GM21526 (cell line): ENCODE data around the gene GSTK1.
"Not testable (repeated sequence)": the region's sequence is repeated elsewhere in the genome, so short reads cannot be mapped to it uniquely, and the experiment has no call there.

ENCODE experiments used
- ATAC-seq: cut with Tn5 transposase; IDR thresholded peaks from one replicate; pipeline ENCODE4 v1.9.1; 2021; ENCODE audit warnings: moderate library complexity; ENCODE audit not compliant: unreplicated experiment, low FRiP score

The GSTK1 gene

DNA sequence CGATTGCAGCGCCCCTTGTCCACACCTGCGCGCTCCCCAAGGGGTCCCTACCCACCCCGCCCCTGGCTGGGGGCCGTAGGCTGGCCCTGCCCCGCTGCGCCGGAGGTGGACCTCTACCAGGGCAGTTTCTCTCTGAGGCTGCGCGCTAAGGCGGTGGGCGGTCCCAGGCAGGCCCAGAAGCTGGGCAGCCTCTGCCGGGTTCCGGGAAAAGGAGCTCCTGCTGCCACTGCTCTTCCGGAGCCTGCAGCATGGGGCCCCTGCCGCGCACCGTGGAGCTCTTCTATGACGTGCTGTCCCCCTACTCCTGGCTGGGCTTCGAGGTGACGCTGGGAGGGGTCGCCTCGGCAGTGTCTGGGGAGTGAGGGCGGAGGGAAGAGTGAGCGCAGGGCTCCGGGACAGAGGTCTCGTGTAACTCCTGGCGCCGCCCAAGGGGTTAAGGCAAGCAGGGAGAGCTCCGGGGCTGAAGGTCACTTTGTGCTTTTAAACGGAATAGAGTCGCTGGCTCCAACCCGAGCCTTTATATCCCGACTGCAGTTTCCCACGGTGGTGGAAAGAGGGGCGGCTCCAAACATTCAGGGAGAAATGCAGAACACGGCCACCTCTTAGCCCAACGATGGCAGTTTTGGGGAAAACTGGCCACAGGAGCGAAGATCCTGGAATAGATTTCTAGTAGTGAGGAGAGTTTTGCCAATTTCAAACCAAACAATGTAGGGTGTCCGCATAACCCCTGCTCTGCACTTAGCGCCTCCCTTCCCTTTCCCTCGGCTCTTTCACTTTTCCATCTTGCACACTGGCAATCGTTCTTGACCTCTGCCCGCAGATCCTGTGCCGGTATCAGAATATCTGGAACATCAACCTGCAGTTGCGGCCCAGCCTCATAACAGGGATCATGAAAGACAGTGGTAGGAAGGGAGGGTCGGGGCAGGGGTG lies at the start of gene GSTK1:
GSTK1 (plus strand) TSS at position 176 of the 930 bp plus-strand sequence; CDS start at position 249, 73 bp downstream.
- peak; percentile 94 for ATAC-seq

DNA sequence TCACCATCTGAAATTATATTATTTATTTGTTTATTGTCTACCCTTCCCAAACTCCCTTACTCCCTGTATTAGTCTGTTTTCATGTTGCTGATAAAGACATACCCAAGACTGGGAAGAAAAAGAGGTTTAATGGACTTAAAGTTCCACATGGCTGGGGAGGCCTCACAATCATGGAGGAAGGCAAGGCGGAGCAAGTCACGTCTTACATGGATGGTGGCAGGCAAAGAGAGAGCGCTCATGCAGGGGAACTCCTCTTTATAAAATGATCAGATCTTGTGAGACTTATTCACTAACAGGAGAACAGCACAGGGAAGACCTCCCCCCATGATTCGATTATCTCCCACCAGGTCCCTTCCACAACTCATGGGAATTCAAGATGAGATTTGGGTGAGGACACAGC lies 49.8 kb upstream of the GSTK1 start:
- ATAC-seq = not testable (repeated sequence)

DNA sequence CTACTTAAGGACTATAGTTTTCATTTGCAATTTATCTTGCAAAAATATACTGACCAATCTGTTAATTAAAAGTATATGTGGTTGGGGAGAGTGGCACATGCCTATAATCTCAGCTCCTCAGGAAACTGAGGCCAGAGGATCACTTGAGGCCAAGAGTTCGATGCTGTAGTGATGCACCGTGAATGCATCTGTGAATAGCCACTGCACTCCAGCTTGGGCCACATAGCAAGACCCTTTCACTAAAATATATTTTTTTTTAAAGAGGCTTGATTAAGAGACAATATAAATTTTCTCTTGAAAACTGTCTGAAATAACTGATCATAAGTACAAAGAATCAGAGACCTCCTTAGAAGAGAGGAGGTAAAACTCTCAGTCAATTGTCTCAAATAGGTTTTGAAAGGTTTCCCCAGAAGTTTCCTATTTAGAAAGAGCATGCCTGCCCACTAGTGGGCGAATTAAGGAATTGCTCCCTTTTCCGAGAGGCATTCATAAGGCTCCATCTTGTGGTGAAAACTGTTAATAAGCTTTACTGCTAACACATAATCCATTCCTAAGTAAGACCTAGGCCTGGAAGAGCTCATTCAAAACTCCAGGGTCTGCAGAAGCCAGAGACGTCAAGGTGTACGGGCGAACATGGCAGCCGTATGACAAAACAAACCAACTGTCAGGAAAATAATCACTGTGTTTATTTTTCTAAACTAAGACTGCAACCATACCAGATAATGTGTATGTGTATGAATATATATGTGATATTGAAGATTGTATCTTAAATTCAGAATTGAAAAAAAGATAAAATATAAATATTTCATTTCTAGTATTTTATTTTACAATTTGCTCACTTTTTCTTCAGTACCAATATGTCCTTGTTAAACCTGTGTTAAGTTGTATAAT lies 48.2 kb upstream of the GSTK1 start:
- ATAC-seq = peak; percentile 92

DNA sequence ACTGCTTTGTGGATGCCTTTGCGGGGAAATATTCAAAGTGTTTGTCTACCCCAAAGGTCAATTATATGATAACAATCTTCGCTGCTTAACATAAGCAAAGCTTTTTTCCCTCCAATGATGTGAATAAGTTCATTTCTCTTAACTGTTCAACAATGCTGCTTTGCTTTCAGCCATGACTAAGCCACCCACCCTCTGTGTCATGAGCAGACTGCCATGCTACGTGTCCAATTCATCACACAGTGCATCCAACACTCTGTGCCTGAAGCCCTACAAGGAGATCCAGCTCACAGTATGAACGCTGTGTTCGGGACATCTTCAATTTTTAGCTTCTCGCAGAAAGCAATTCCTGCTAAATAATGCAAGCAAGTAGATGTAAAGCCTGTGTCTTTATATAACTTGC lies 47.1 kb upstream of the GSTK1 start:
- ATAC-seq = no peak

DNA sequence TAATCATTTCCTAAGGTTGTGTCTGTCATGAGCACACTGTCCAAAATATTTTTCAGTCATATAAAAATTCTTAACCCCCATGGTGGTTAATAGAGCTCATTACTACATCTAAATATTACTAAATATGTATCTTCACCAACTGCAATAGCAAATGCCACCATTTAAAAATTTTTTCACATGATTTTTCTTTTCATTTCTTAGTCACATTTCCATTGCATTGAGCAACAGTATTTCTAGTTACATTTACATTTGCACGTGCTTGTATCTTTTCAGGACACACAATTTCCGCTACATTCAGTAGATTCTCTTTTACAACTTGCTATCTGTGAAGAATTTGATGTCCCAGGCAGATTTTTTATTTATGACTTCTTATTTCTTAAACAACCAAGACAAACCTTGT lies 46.6 kb upstream of the GSTK1 start:
- ATAC-seq = no peak

DNA sequence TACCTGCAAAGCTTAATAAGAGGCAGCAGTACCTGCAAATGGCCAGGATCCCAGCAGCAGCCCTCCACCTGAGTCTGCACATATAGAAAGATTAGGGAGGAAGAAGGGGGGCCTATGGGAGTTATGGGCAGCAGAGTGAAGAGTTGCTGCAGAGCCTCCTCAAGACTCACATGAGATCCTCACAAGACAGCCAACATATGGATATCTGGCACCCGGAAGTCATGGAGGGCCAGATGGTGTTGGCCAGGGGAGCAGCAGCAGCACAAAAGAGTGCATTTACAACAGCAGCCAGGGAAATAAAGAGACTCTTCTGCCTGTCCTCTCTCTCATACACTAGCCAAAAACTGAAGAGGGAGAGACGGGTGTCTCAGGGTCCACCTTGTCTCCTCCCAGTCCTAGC lies 45.4 kb upstream of the GSTK1 start:
- ATAC-seq = no peak

DNA sequence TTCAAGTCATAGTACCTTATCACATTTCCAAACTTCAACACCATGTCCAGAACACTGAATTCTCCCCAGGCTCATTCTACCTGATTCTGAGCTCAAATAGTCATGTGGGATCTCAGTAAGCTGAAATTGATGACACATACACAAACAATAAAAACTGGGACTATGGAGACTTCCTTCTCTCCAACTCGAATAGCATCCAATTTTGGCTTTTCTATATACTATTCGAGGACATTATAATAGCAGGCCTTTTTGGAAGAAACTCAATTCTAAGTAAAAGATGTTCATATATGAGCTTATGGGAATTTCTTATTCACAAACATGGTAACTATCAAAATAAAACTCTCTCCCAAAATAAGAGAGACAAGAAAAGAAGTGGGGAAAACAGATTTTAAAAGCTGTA lies 42.0 kb upstream of the GSTK1 start:
- ATAC-seq = no peak

DNA sequence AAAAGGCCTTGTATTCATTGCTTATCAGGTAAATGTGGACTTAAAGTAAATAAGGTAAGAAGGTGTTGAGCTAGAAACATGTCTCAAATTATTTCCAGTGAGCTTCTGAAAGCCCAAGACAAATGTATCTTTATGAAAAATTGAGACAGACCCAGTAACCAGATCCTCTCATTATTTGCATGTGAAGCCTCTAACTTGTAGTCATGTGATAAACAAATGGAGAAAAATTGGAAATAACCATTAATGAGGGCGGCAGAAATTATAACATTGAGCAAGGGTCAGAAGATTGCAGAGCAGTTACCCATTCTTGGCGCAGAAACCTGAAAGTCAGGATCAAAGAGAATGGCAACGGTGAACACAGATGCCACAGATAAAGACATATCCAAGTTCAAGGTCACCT lies 41.5 kb upstream of the GSTK1 start, which contains the start of gene TAS2R40:
TAS2R40 (plus strand) TSS at position 301 of the 400 bp plus-strand sequence; CDS start at position 343, 42 bp downstream.
- no peak for ATAC-seq

DNA sequence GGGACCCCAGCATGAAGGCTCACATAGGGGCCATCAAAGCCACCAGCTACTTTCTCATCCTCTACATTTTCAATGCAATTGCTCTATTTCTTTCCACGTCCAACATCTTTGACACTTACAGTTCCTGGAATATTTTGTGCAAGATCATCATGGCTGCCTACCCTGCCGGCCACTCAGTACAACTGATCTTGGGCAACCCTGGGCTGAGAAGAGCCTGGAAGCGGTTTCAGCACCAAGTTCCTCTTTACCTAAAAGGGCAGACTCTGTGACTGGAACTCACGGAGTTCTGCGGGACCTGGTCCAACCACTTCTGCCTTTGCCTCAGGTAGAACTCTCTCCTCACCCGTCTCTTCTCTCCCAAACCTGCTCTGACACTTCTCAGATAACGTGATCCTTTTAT lies 40.5 kb upstream of the GSTK1 start:
- no peak for ATAC-seq

DNA sequence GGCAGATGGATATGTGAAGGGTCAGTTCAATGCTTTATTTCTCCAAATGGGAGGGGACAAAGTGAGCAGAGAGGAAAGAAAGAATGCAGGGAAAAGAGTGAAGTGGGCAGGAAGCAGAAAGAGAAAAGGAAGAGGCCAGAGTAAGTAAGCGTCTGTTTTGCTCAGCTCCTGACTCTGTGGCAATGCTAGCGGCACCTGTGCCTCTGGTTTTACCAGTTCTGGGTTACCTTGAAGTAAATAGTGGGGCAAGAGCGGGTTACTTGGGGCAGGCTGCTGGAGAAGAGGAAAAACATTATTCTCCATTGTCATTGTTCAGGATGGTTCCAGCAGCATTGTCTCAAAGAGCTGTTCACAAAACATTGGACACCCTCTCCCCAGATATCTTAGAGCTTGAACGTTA lies 39.5 kb upstream of the GSTK1 start:
- ATAC-seq = no peak

DNA sequence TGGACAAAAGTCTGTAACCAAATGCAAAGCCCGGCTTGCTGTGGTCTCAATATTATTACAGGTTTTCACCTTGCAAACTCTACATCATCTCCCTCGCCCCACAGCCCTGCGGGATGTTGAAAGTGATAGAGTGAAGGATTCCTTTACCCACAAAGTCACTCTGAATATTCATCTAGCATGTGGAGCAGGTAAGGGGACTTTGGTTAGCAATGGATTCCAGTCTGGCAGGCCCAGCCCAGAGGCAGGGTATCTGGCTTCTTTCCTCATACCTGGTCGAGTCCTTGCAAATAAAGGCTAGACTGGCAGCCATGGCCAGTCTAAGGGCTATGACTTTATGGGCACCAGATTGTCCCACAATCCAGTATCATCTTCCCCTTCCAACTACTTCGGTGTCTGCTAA lies 38.2 kb upstream of the GSTK1 start:
- ATAC-seq = no peak

DNA sequence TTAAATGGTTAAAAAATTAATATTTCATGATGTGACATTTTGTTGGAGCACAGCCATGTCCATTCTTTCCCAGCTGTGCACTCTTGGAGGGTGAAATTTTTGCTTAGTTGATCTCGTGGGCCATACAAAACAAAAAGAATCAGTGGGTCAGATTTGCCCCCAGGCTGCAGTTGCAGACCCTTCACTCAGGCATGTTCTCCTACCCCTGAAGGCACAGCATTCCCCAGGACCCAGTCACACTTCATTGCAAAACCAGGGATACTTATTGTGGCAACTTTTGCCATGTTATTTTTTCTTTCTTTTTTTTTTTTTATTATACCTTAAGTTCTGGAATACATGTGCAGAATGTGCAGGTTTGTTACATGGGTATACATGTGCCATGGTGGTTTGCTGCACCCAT lies 35.4 kb upstream of the GSTK1 start:
- ATAC-seq = no peak

DNA sequence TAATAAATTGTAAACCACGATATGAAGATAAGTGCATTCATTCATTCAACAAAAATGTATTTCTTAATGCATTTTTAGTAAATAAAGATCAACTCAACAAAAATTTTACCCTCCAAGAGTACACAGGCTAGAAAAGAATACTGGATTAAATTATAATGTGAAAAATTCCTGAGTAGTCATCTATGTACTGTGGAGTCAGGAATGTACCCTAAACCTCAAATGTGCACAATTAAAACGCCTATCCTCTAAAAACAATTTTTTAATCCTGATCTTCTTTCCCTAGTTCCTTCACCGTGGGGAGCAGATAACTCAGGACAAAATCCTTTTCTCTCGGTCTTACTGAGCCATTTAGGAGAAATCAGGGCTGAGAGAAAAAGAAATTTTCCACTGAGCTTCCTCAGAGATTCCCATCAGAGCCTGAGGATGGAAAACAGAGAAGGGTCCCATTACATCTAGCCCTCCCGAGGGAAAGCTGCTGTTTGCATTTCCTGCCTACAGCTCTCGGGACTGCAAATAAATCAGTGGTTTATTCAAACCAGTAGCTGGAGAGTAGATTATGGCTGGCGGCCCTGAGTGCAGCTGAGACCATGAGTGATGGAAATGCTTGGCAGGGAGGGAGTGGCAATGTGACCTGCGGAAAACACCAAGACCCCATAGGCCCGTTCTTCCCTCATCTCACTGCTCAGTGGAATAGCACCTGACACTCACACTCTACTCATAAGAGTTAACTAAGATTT lies 34.0 kb upstream of the GSTK1 start:
- ATAC-seq = no peak

DNA sequence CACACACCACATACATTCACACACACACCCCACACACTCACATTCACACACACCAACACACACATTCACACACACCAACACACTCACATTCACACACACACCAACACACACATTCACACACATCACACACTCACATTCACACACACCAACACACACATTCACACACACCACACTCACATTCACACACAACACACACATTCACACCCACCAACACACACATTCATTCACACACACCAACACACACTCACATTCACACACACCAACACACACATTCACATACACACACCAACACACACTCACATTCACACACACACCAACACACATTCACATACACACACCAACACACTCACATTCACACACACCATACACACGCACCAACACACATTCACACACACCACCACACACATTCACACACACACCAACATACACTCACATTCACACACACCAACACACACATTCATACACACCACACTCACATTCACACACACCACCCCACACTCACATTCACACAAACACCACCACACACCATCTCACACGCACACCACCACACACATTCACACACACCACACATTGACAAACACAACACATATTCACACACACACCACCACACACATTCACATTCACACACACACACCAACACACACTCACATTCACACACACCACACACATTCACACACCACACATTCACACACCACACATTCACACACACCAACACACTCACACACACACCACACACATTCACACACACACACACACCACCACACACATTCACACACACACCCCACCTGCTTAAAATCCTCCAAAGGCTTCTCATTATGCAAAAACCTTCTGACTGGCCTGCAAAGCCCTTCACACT lies 32.4 kb upstream of the GSTK1 start:
- no peak for ATAC-seq

DNA sequence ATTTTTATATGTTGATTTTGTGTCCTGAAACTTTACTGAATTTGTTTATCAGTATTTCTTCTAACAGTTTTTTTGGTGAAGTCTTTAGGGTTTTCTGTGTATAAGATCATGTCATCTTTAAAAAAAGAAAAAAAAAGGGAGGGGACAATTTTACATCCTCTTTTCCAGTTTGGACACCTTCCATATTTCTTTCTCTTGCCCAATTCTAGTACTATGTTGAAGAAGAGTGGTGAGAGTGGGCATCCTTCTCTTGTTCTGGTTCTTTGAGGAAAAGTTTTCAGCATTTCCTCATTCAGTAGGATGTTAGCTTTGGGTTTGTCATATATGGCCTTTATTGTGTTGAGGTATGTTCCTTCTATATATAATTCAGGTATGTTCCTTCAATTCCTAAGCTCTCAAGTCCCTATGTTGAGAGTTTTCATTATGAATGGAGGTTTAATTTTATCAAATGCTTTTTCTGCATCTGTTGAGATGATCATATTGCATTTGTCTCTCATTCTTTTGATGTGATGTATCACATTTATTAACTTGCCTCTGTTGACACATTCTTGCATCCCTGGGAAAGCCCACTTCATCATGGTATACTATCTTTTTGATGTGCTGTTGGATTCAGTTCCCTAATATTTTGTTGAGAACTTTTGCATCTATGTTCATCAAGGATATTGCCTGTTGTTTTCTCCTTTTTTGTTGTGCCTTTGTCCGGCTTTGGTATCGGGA lies 29.3 kb upstream of the GSTK1 start:
- no peak for ATAC-seq

DNA sequence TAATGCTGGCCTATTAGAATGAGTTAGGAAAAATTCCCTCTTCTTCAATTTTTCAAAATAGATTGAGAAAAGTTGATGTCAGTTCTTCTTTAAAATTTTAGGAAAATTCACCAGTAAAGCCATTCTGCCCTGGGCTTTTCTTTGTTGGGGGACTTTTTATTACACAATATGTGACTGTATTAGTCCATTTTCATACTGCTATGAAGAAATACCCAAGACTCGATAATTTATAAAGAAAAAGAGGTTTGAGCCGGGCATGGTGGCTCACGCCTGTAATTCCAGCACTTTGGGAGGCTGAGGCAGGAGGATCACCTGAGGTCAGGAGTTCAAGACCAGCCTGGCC lies 28.7 kb upstream of the GSTK1 start:
- no peak for ATAC-seq

DNA sequence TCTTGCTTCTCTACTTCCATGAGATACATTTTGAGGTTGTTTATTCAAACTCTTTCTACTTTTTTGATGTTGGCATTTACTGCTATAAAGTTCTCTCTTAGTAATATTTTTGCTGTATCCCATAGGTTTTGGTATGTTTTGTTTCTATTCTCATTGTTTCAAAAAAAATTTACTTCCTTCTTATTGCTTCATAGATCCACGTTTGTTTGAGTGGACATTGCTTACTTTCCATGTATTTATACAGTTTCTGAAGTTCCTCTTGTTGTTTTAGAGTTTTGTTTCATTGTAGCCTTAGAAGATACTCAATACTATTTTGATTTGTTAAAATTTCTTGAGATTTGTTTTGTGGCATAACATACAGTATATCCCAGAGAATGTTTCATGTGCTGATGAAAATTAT lies 27.7 kb upstream of the GSTK1 start:
- no peak for ATAC-seq

DNA sequence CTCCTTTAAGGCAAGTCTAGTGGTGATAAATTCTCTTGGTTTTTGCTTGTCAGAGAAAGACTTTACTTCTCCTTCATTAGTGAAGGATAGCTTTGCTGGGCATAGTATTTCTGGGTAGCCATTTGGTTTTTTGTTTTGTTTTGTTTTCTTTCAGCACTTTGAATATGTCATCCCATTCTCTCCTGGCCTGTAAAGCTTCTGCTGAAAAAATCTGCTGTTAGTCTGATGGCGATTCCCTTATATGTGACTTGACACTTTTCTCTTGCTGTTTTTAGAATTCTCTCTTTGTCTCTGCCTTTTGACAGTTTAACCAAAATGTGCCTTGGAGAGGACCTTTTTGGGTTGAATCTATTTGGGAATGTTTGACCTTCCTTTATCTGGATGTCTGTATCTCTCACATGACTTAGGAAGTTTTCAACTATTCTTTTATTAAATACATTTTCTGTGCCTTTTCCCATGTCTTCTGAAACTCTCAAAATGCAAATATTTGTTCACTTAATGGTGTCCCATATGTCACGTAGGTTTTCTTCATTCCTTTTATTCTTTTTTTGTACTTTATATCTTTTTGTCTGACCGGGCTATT lies 26.7 kb upstream of the GSTK1 start:
- ATAC-seq = no peak

DNA sequence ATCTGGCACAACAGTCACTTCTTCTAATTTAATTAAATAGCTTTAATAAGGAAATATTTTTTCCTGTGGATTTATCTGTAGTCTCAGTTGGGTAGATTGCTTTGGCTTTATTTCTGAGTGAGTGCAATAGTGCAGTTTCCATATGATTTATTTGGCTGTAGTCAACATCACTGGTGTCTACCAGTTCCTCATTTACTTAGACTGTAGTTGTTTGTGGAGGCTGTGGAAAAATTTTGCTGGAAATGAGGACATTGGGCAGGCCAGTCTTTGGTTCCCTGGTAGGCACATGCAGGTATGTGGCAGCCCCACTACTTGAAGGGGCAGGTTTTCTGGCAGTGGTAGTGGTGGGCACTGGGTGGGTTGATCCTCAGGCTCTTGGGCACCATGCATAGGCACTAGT lies 25.9 kb upstream of the GSTK1 start:
- no peak for ATAC-seq
